Measurements from ENCODE around the gene TFDP2.

GRCh38 chr3:141938011-141938500 is 211.3 kb downstream of the TFDP2 start:
- TF ChIP-seq, protein P1, sequence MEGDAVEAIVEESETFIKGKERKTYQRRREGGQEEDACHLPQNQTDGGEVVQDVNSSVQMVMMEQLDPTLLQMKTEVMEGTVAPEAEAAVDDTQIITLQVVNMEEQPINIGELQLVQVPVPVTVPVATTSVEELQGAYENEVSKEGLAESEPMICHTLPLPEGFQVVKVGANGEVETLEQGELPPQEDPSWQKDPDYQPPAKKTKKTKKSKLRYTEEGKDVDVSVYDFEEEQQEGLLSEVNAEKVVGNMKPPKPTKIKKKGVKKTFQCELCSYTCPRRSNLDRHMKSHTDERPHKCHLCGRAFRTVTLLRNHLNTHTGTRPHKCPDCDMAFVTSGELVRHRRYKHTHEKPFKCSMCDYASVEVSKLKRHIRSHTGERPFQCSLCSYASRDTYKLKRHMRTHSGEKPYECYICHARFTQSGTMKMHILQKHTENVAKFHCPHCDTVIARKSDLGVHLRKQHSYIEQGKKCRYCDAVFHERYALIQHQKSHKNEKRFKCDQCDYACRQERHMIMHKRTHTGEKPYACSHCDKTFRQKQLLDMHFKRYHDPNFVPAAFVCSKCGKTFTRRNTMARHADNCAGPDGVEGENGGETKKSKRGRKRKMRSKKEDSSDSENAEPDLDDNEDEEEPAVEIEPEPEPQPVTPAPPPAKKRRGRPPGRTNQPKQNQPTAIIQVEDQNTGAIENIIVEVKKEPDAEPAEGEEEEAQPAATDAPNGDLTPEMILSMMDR (IDR thresholded peaks at IDR 0.05; ENCODE audit: insufficient read depth, low read length): no peak
- TF ChIP-seq, protein P2, sequence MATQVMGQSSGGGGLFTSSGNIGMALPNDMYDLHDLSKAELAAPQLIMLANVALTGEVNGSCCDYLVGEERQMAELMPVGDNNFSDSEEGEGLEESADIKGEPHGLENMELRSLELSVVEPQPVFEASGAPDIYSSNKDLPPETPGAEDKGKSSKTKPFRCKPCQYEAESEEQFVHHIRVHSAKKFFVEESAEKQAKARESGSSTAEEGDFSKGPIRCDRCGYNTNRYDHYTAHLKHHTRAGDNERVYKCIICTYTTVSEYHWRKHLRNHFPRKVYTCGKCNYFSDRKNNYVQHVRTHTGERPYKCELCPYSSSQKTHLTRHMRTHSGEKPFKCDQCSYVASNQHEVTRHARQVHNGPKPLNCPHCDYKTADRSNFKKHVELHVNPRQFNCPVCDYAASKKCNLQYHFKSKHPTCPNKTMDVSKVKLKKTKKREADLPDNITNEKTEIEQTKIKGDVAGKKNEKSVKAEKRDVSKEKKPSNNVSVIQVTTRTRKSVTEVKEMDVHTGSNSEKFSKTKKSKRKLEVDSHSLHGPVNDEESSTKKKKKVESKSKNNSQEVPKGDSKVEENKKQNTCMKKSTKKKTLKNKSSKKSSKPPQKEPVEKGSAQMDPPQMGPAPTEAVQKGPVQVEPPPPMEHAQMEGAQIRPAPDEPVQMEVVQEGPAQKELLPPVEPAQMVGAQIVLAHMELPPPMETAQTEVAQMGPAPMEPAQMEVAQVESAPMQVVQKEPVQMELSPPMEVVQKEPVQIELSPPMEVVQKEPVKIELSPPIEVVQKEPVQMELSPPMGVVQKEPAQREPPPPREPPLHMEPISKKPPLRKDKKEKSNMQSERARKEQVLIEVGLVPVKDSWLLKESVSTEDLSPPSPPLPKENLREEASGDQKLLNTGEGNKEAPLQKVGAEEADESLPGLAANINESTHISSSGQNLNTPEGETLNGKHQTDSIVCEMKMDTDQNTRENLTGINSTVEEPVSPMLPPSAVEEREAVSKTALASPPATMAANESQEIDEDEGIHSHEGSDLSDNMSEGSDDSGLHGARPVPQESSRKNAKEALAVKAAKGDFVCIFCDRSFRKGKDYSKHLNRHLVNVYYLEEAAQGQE (IDR thresholded peaks at IDR 0.05; ENCODE audit: insufficient replicate concordance, low read depth): no peak
- TF ChIP-seq POLR2AphosphoS5 (IDR thresholded peaks at IDR 0.05; ENCODE audit: low read depth) (no peak), GABPA (IDR thresholded peaks at IDR 0.05; ENCODE audit: low read depth) (no peak)
